Measurements from ENCODE around the gene PLEKHM3.

- TF ChIP-seq POLR2A (IDR thresholded peaks at IDR 0.05) (no peak), CTCF (IDR thresholded peaks at IDR 0.05) (no peak)
These were observed 245.8 kb downstream of the PLEKHM3 start for GRCh38 chr2:207779523-207779922.
